Keratinocyte (primary cell): ENCODE results near the gene PREB. TPM values are rescaled to one million over a fixed set of nuclear protein-coding genes. Genes with fewer than 3 reads are reported as not detected.

Source experiments
- DNase-seq: peaks from one replicate; pipeline ENCODE4 v3.0.0-alpha.2; 2011; ENCODE audit warnings: low read depth, missing footprints, low spot score
- FAIRE-seq: peaks from 2 replicates; lab custom pipeline; 2011; peaks lifted over from hg19 to GRCh38; lab: Jason Lieb, UNC
- H2AFZ ChIP-seq: 2 replicates; pipeline ENCODE4 v1.6.0; 2012; ENCODE audit warnings: low read length, control low read depth, inconsistent platforms; ENCODE audit not compliant: control insufficient read depth
- H3K27ac ChIP-seq: 2 replicates; pipeline ENCODE4 v1.5.1; 2011; ENCODE audit warnings: low read length; ENCODE audit not compliant: control insufficient read depth, insufficient read depth
- H3K27me3 ChIP-seq: 3 replicates; pipeline ENCODE4 v1.6.0; 2011; ENCODE audit warnings: low read length; ENCODE audit not compliant: control insufficient read depth, insufficient read depth; ENCODE audit errors: extremely low read depth
- H3K36me3 ChIP-seq, 2 experiments: 2 replicates in 1 of 2; 3 replicates in 1 of 2; pipeline ENCODE4 v1.5.1; 2011; ENCODE audit warnings: low read length in 2 of 2, mild to moderate bottlenecking in 1 of 2; ENCODE audit not compliant: control insufficient read depth in 2 of 2, insufficient read depth in 2 of 2; ENCODE audit errors: extremely low read depth in 1 of 2
- H3K4me1 ChIP-seq: 3 replicates; pipeline ENCODE4 v1.5.1; 2011; ENCODE audit warnings: low read length; ENCODE audit not compliant: control insufficient read depth, insufficient read depth; ENCODE audit errors: extremely low read depth
- H3K4me2 ChIP-seq: 3 replicates; pipeline ENCODE4 v1.6.0; 2011; ENCODE audit warnings: low read depth, low read length; ENCODE audit not compliant: control insufficient read depth, insufficient read depth; ENCODE audit errors: extremely low read depth
- H3K4me3 ChIP-seq, 3 experiments: fragments of 200-600 bp in 1 of 3; sonication (generic) in 1 of 3; 2 replicates in 2 of 3; 3 replicates in 1 of 3; pipeline ENCODE4 v1.5.1; 2011 to 2016; ENCODE audit warnings: low read length in 3 of 3, mild to moderate bottlenecking in 3 of 3, control low read depth in 2 of 3, inconsistent platforms in 1 of 3, low read depth in 1 of 3, mixed read lengths in 1 of 3, mixed run types in 1 of 3, moderate library complexity in 1 of 3; ENCODE audit not compliant: control insufficient read depth in 2 of 3, insufficient read depth in 2 of 3; ENCODE audit errors: extremely low read depth in 1 of 3
- H3K79me2 ChIP-seq: 2 replicates; pipeline ENCODE4 v1.6.0; 2012; ENCODE audit warnings: low read length; ENCODE audit not compliant: control insufficient read depth, insufficient read depth
- H3K9ac ChIP-seq: 3 replicates; pipeline ENCODE4 v1.6.0; 2011; ENCODE audit warnings: low read length; ENCODE audit not compliant: control insufficient read depth, insufficient read depth; ENCODE audit errors: extremely low read depth
- H3K9me1 ChIP-seq: 3 replicates; pipeline ENCODE4 v1.6.0; 2011; ENCODE audit warnings: low read length; ENCODE audit not compliant: control insufficient read depth, insufficient read depth; ENCODE audit errors: extremely low read depth
- H3K9me3 ChIP-seq: 2 replicates; pipeline ENCODE4 v1.5.1; 2012; ENCODE audit warnings: low read depth, low read length; ENCODE audit not compliant: control insufficient read depth
- H4K20me1 ChIP-seq: 3 replicates; pipeline ENCODE4 v1.6.0; 2011; ENCODE audit warnings: low read length; ENCODE audit not compliant: control insufficient read depth, insufficient read depth; ENCODE audit errors: extremely low read depth
- CTCF ChIP-seq, 3 experiments: IDR thresholded peaks in 1 of 3; conservative IDR thresholded peaks in 1 of 3; optimal IDR thresholded peaks in 1 of 3; 2 replicates in 2 of 3; 3 replicates in 1 of 3; pipeline versions ENCODE3 to v1.5.1; 2011; ENCODE audit warnings: low read length in 3 of 3, mild to moderate bottlenecking in 3 of 3, moderate library complexity in 2 of 3, control low read depth in 1 of 3, inconsistent platforms in 1 of 3; ENCODE audit not compliant: insufficient read depth in 2 of 3; ENCODE audit errors: extremely low read depth in 1 of 3
- EZH2 ChIP-seq: IDR thresholded peaks from one replicate; pipeline ENCODE4 v1.6.1; 2012; ENCODE audit warnings: inconsistent platforms, mild to moderate bottlenecking, low read length, moderate library complexity
- dilution Hi-C: fragments of 300-500 bp; cut with MboI; formaldehyde crosslinking; loops from one replicate; pipeline ENCODE4 v1.7.0; 2020; ENCODE audit warnings: low sequenced_read_pairs; ENCODE audit not compliant: extremely low pct_ligation_motif_present
- polyA plus RNA-seq, 5 experiments: library from polyadenylated mRNA; depleted of rRNA in 3 of 5; stranded (reverse) in 3 of 5; stranded (forward) in 1 of 5; unstranded in 1 of 5; fragments of >200 nt; gene quantifications; 1 replicate in 1 of 5; 2 replicates in 3 of 5; 3 replicates in 1 of 5; pipeline versions ENCODE4 v1.2.1 to v1.2.3, GENCODE V29; 2011 to 2012; ENCODE audit warnings: missing spikeins in 2 of 5, low read depth in 1 of 5, low replicate concordance in 1 of 5

Gene PREB
- polyA plus RNA-seq, 1 donor (not counting 4 experiments of a cell fraction or from before 2014, with no cell fraction given), result 48.7 TPM

GRCh38 chr2:27081984-27082772 lies 52.3 kb downstream of the PREB start:
- dilution Hi-C loops, result no loop called here
- DNase-seq (no peak), FAIRE-seq (no peak)
- peaks cover 23% of the 10 kb centered on the region for H3K4me1 ChIP-seq
- H3K9ac ChIP-seq, result no peak overlapping the region
- H3K9me1 ChIP-seq, result no peaks in the 10 kb centered on the region
- no peak for TF ChIP-seq EZH2
- TF ChIP-seq CTCF (optimal IDR thresholded peaks at IDR 0.05 in 1 of 3, IDR thresholded peaks at IDR 0.05 in 1 of 3, conservative IDR thresholded peaks at IDR 0.05 in 1 of 3; ENCODE audit: extremely low read depth in 1 of 3, insufficient read depth in 2 of 3, low read length in 3 of 3), result no peak
- no peaks in the 10 kb centered on the region for H3K27me3 ChIP-seq
- no peaks in the 10 kb centered on the region for H4K20me1 ChIP-seq
- no peak overlapping the region for H3K4me3 ChIP-seq
- H2AFZ ChIP-seq, result no peak overlapping the region
- H3K36me3 ChIP-seq, result no peaks in the 10 kb centered on the region
- no peaks in the 10 kb centered on the region for H3K9me3 ChIP-seq
- no peaks in the 10 kb centered on the region for H3K79me2 ChIP-seq
- no peak overlapping the region for H3K27ac ChIP-seq
- no peak overlapping the region for H3K4me2 ChIP-seq

Other genes starting within 250 kb of the PREB start
- gene MAPRE3, start 164.0 kb downstream of the PREB start, polyA plus RNA-seq, result 12.6 to 16.5 TPM (median 15.0 TPM) in 3 replicates
- gene TMEM214, start 101.7 kb downstream of the PREB start, polyA plus RNA-seq, result 28.7 to 65.8 TPM (median 38.0 TPM) in 3 replicates
- gene AGBL5, start 83.0 kb downstream of the PREB start, polyA plus RNA-seq, result 24.5 to 27.7 TPM (median 25.5 TPM) in 3 replicates
- 393 to 636 TPM (median 541 TPM) in 3 replicates for gene OST4, start 63.0 kb downstream of the PREB start, polyA plus RNA-seq
- gene EMILIN1, start 56.0 kb downstream of the PREB start, polyA plus RNA-seq, result 0.01 to 0.06 TPM (median 0.03 TPM) in 3 replicates
- 0.06 to 0.36 TPM (median 0.21 TPM) in 3 replicates for gene KHK, start 47.9 kb downstream of the PREB start, polyA plus RNA-seq
- 1.1 to 1.4 TPM (median 1.3 TPM) in 3 replicates for gene CGREF1, start 15.5 kb downstream of the PREB start, polyA plus RNA-seq
- not detected in 3 replicates for gene ABHD1, start 10.8 kb downstream of the PREB start, polyA plus RNA-seq
- gene PRR30, start 4.8 kb upstream of the PREB start, polyA plus RNA-seq, result not detected in 3 replicates
- not detected in 3 replicates for gene TCF23, start 14.4 kb upstream of the PREB start, polyA plus RNA-seq
- 154 to 168 TPM (median 156 TPM) in 3 replicates for gene ATRAID, start 77.4 kb upstream of the PREB start, polyA plus RNA-seq
- gene SLC5A6, start 77.6 kb upstream of the PREB start, polyA plus RNA-seq, result 55.1 to 72.3 TPM (median 60.4 TPM) in 3 replicates
- 17.1 to 33.3 TPM (median 21.0 TPM) in 3 replicates for gene CAD, start 82.7 kb upstream of the PREB start, polyA plus RNA-seq
- gene SLC30A3, start 128.4 kb upstream of the PREB start, polyA plus RNA-seq, result not detected in 3 replicates
- gene DNAJC5G, start 140.8 kb upstream of the PREB start, polyA plus RNA-seq, result not detected in 3 replicates
- gene TRIM54, start 147.8 kb upstream of the PREB start, polyA plus RNA-seq, result not detected in 3 replicates
- 0.08 to 0.59 TPM (median 0.10 TPM) in 3 replicates for gene UCN, start 173.8 kb upstream of the PREB start, polyA plus RNA-seq
- 117 to 162 TPM (median 125 TPM) in 3 replicates for gene MPV17, start 188.5 kb upstream of the PREB start, polyA plus RNA-seq
- gene GTF3C2, start 222.1 kb upstream of the PREB start, polyA plus RNA-seq, result 44.7 to 53.4 TPM (median 51.3 TPM) in 3 replicates
- gene EIF2B4, start 235.7 kb upstream of the PREB start, polyA plus RNA-seq, result 43.1 to 54.9 TPM (median 54.2 TPM) in 3 replicates
- 79.4 to 101 TPM (median 83.3 TPM) in 3 replicates for gene SNX17, start 236.0 kb upstream of the PREB start, polyA plus RNA-seq
- gene ZNF513, start 246.1 kb upstream of the PREB start, polyA plus RNA-seq, result 8.8 to 14.3 TPM (median 8.9 TPM) in 3 replicates